DMS53 treated with DMSO at 0.1 percent for 48 hours (cell line): ENCODE data around the gene FGF12.
"Not testable (repeated sequence)": the region's sequence is repeated elsewhere in the genome, so short reads cannot be mapped to it uniquely, and the experiment has no call there.

Experiments
- DNase-seq: peaks from one replicate; lab custom pipeline; 2025; ENCODE audit not compliant: unreplicated experiment; lab: John Stamatoyannopoulos, UW

Gene FGF12

GRCh38 chr3:192727032-192727847 lies at the start of gene FGF12:
FGF12 (minus strand) TSS chr3:192727541.
- DNase-seq = peak; percentile 69

- not testable (repeated sequence) for DNase-seq
These were observed 47.0 kb upstream of the FGF12 start for GRCh38 chr3:192774341-192774740.

- peak; percentile 67 for DNase-seq
These were observed 45.0 kb upstream of the FGF12 start for GRCh38 chr3:192772240-192772894.

GRCh38 chr3:192758654-192759053 lies 31.3 kb upstream of the FGF12 start:
- no peak for DNase-seq

- no peak for DNase-seq
These were observed 23.8 kb upstream of the FGF12 start for GRCh38 chr3:192751148-192751547.

- no peak for DNase-seq
These were observed 22.9 kb upstream of the FGF12 start for GRCh38 chr3:192750201-192750600.

- no peak for DNase-seq
These were observed 20.4 kb upstream of the FGF12 start for GRCh38 chr3:192747746-192748145.

GRCh38 chr3:192747145-192747544 lies 19.8 kb upstream of the FGF12 start:
- no peak for DNase-seq

- no peak for DNase-seq
These were observed 17.8 kb upstream of the FGF12 start for GRCh38 chr3:192745150-192745549.

GRCh38 chr3:192744604-192745003 lies 17.3 kb upstream of the FGF12 start:
- DNase-seq = not testable (repeated sequence)

GRCh38 chr3:192737506-192737905 lies 10.2 kb upstream of the FGF12 start:
- DNase-seq = no peak

- no peak for DNase-seq
These were observed 3.9 kb upstream of the FGF12 start for GRCh38 chr3:192731233-192731632.

- DNase-seq = no peak
These were observed 956 bp downstream of the FGF12 start for GRCh38 chr3:192726385-192726784.

- DNase-seq = no peak
These were observed 7.4 kb downstream of the FGF12 start for GRCh38 chr3:192719964-192720363.

GRCh38 chr3:192718156-192718555 lies 9.2 kb downstream of the FGF12 start:
- no peak for DNase-seq

GRCh38 chr3:192715126-192715525 lies 12.2 kb downstream of the FGF12 start:
- DNase-seq = no peak

- DNase-seq = not testable (repeated sequence)
These were observed 16.2 kb downstream of the FGF12 start for GRCh38 chr3:192711126-192711525.

GRCh38 chr3:192710366-192710765 lies 17.0 kb downstream of the FGF12 start:
- no peak for DNase-seq

GRCh38 chr3:192706272-192706671 lies 21.1 kb downstream of the FGF12 start:
- no peak for DNase-seq

GRCh38 chr3:192700885-192701284 lies 26.5 kb downstream of the FGF12 start:
- DNase-seq = no peak

GRCh38 chr3:192696943-192697587 lies 30.3 kb downstream of the FGF12 start:
- DNase-seq = no peak
